CD14-positive monocyte (primary cell): ENCODE measurements around the gene TRAPPC14. TPM values are rescaled to one million over a fixed set of nuclear protein-coding genes. Genes with fewer than 3 reads are reported as not detected.
"Not testable (repeated sequence)": the region's sequence is repeated elsewhere in the genome, so short reads cannot be mapped to it uniquely, and the experiment has no call there.

Experiments used
- DNase-seq, 3 donors: peaks; one replicate each; pipeline ENCODE4 v3.0.0-alpha.2; 2011 to 2022
- H2AFZ ChIP-seq: 2 replicates; pipeline ENCODE4 v1.6.0; 2012; ENCODE audit warnings: mild to moderate bottlenecking, low read depth, low read length, inconsistent platforms; ENCODE audit not compliant: insufficient read depth, poor library complexity, severe bottlenecking
- H3K27ac ChIP-seq, 2 donors: 1 replicate in 1 of 2; 2 replicates in 1 of 2; pipeline ENCODE4 v1.5.1; 2012 to 2013; ENCODE audit warnings: low read length in 2 of 2, control low read depth in 1 of 2, inconsistent platforms in 1 of 2, low read depth in 1 of 2, mild to moderate bottlenecking in 1 of 2
- H3K27me3 ChIP-seq, 2 donors: one replicate each; pipeline versions ENCODE4 v1.6.0 to v1.6.1; 2011 to 2013; ENCODE audit warnings: low read length in 2 of 2; ENCODE audit not compliant: control insufficient read depth in 2 of 2, insufficient read depth in 2 of 2
- H3K36me3 ChIP-seq, 2 donors: replicated peaks in 1 of 2; 1 replicate in 1 of 2; 2 replicates in 1 of 2; pipeline versions ENCODE4 v1.5.1 to v1.6.1; 2012 to 2013; ENCODE audit warnings: low read length in 2 of 2, control low read depth in 1 of 2, inconsistent platforms in 1 of 2, mild to moderate bottlenecking in 1 of 2; ENCODE audit not compliant: insufficient read depth in 2 of 2, control insufficient read depth in 1 of 2
- H3K4me1 ChIP-seq, 2 donors: 1 replicate in 1 of 2; 2 replicates in 1 of 2; pipeline versions ENCODE4 v1.5.1 to v1.6.1; 2012 to 2013; ENCODE audit warnings: low read length in 2 of 2, control low read depth in 1 of 2, inconsistent platforms in 1 of 2, mild to moderate bottlenecking in 1 of 2, moderate library complexity in 1 of 2; ENCODE audit not compliant: insufficient read depth in 2 of 2, control insufficient read depth in 1 of 2
- H3K4me2 ChIP-seq: replicated peaks from 2 replicates; pipeline ENCODE3; 2012; ENCODE audit warnings: low read length, moderate library complexity, mild to moderate bottlenecking; ENCODE audit not compliant: poor library complexity, severe bottlenecking; ENCODE audit errors: extremely low read depth
- H3K4me3 ChIP-seq, 3 experiments: fragments of 200-600 bp in 1 of 3; sonication (generic) in 1 of 3; replicated peaks in 1 of 3; 1 replicate in 2 of 3; 2 replicates in 1 of 3; pipeline ENCODE4 v1.5.1; 2011 to 2013; ENCODE audit warnings: low read length in 3 of 3, mild to moderate bottlenecking in 3 of 3, control low read depth in 2 of 3, low read depth in 2 of 3, inconsistent platforms in 1 of 3, moderate library complexity in 1 of 3
- H3K79me2 ChIP-seq: 2 replicates; pipeline ENCODE4 v1.6.0; 2012; ENCODE audit warnings: mild to moderate bottlenecking, control low read depth, inconsistent platforms, low read length, moderate library complexity; ENCODE audit not compliant: insufficient read depth
- H3K9ac ChIP-seq: 2 replicates; pipeline ENCODE4 v1.6.0; 2017; ENCODE audit warnings: low read length, mild to moderate bottlenecking; ENCODE audit not compliant: insufficient read depth, poor library complexity, severe bottlenecking
- H3K9me3 ChIP-seq, 2 donors: replicated peaks in 1 of 2; 1 replicate in 1 of 2; 2 replicates in 1 of 2; pipeline versions ENCODE4 v1.5.1 to v1.6.1; 2012 to 2013; ENCODE audit warnings: low read length in 2 of 2, control low read depth in 1 of 2; ENCODE audit not compliant: control insufficient read depth in 1 of 2, insufficient read depth in 1 of 2
- H4K20me1 ChIP-seq: 2 replicates; pipeline ENCODE4 v1.6.0; 2012; ENCODE audit warnings: mild to moderate bottlenecking, low read length, control low read depth, moderate library complexity; ENCODE audit not compliant: insufficient read depth
- H3K27ac Mint-ChIP-seq, 7 donors: one replicate each; pipeline ENCODE4 v1.8.0; 2020; ENCODE audit warnings: mild to moderate bottlenecking in 7 of 7, mixed read lengths in 7 of 7, moderate library complexity in 6 of 7, inconsistent platforms in 2 of 7
- H3K27me3 Mint-ChIP-seq, 3 donors: one replicate each; pipeline ENCODE4 v1.8.0; 2021 to 2022; ENCODE audit warnings: low read depth in 3 of 3, mild to moderate bottlenecking in 3 of 3, mixed read lengths in 3 of 3, moderate library complexity in 3 of 3, inconsistent platforms in 1 of 3
- H3K36me3 Mint-ChIP-seq, 2 donors: one replicate each; pipeline ENCODE4 v1.8.0; 2020; ENCODE audit warnings: mixed read lengths in 2 of 2, inconsistent platforms in 1 of 2, mild to moderate bottlenecking in 1 of 2
- H3K4me1 Mint-ChIP-seq: one replicate; pipeline ENCODE4 v1.8.0; 2020; ENCODE audit warnings: mild to moderate bottlenecking, mixed read lengths
- H3K4me3 Mint-ChIP-seq, 2 donors: one replicate each; pipeline ENCODE4 v1.8.0; 2020; ENCODE audit warnings: mild to moderate bottlenecking in 2 of 2, mixed read lengths in 2 of 2, moderate library complexity in 1 of 2
- H3K9me3 Mint-ChIP-seq, 7 donors: one replicate each; pipeline ENCODE4 v1.8.0; 2020 to 2022; ENCODE audit warnings: mixed read lengths in 7 of 7, mild to moderate bottlenecking in 6 of 7, moderate library complexity in 6 of 7, inconsistent platforms in 2 of 7
- CTCF ChIP-seq: fragments of 200-600 bp; IDR thresholded peaks from one replicate; pipeline ENCODE4 v1.8.0; 2022; ENCODE audit warnings: antibody characterized with exemption, mild to moderate bottlenecking
- WGBS: methylation state at CpG from one replicate; pipeline ENCODE4 v1.1.5; 2013; ENCODE audit warnings: missing lambda C conversion rate; ENCODE audit not compliant: insufficient coverage; 5-methylcytosine and 5-hydroxymethylcytosine counted together
- intact Hi-C, 2 donors: fragments of 100-400 bp; cut with micrococcal nuclease; formaldehyde crosslinking; loops; one replicate each; pipeline versions ENCODE4 v1.15.0 to v1.15.1; 2023
- polyA plus RNA-seq, 3 donors: library from polyadenylated mRNA; depleted of rRNA in 1 of 3; unstranded in 2 of 3; stranded (reverse) in 1 of 3; fragments of 300-500 nt in 2 of 3; fragments of >200 nt in 1 of 3; fragmentation: Illumina TruSeq in 2 of 3; gene quantifications; 1 replicate in 2 of 3; 2 replicates in 1 of 3; pipeline ENCODE4 v1.2.3, GENCODE V29; 2012 to 2021

Gene TRAPPC14
- polyA plus RNA-seq, 3 donors = 1.0 to 38.4 (median 1.6) TPM

GRCh38 chr7:100189061-100189460 is 30.5 kb upstream of the TRAPPC14 start:
- DNase-seq = no peak
- Mint-ChIP-seq H3K4me3 (no peak overlapping the region), H3K27me3 (peaks cover 0 to 4% (median 2%) of the 10 kb centered on the region in 3 donors), H3K36me3 (no peaks in the 10 kb centered on the region), H3K27ac (no peak overlapping the region), H3K9me3 (no peaks in the 10 kb centered on the region), H3K4me1 (peaks cover 29% of the 10 kb centered on the region)
- Histone ChIP-seq H3K79me2 (no peaks in the 10 kb centered on the region), H3K27ac (no peak overlapping the region), H4K20me1 (no peaks in the 10 kb centered on the region), H3K36me3 (no peaks in the 10 kb centered on the region), H3K4me1 (peaks cover 21 to 27% of the 10 kb centered on the region in 2 donors), H3K4me3 (no peak overlapping the region), H3K9ac (no peak overlapping the region), H3K27me3 (no peaks in the 10 kb centered on the region), H3K9me3 (no peaks in the 10 kb centered on the region), H3K4me2 (no peak overlapping the region), H2AFZ (no peak overlapping the region)
- WGBS = 100% methylated on average over 1 of the region's 3 CpGs
- TF ChIP-seq CTCF = no peak
- intact Hi-C loops = no loop called here

- Histone ChIP-seq H4K20me1 (no peaks in the 10 kb centered on the region), H3K4me3 (no peak overlapping the region), H2AFZ (no peak overlapping the region), H3K27me3 (no peaks in the 10 kb centered on the region), H3K36me3 (no peaks in the 10 kb centered on the region), H3K79me2 (no peaks in the 10 kb centered on the region), H3K9ac (no peak overlapping the region), H3K9me3 (no peaks in the 10 kb centered on the region), H3K4me1 (peaks cover 7 to 11% of the 10 kb centered on the region in 2 donors), H3K27ac (no peak overlapping the region), H3K4me2 (no peak overlapping the region)
- no peak for TF ChIP-seq CTCF
- H3K4me3 Mint-ChIP-seq = no peak overlapping the region
- peaks cover 12% of the 10 kb centered on the region for H3K4me1 Mint-ChIP-seq
- no peaks in the 10 kb centered on the region for H3K36me3 Mint-ChIP-seq
- H3K27me3 Mint-ChIP-seq = peaks cover 2 to 15% (median 15%) of the 10 kb centered on the region in 3 donors
- intact Hi-C loops = no loop called here
- WGBS = no CpG with 5 or more reads among the region's 2 CpGs
- no peaks in the 10 kb centered on the region for H3K9me3 Mint-ChIP-seq
- no peak overlapping the region for H3K27ac Mint-ChIP-seq
- DNase-seq = no peak
Observed at GRCh38 chr7:100185726-100186125, 27.2 kb upstream of the TRAPPC14 start.

GRCh38 chr7:100183090-100183489 is 24.6 kb upstream of the TRAPPC14 start:
- H3K4me3 ChIP-seq, H3K4me3 Mint-ChIP-seq, H3K9ac ChIP-seq, H2AFZ ChIP-seq, H3K9me3 Mint-ChIP-seq, H3K36me3 ChIP-seq, H3K36me3 Mint-ChIP-seq, H3K27ac Mint-ChIP-seq, DNase-seq, H3K4me2 ChIP-seq, H3K27ac ChIP-seq, H3K4me1 ChIP-seq, intact Hi-C loops, H4K20me1 ChIP-seq, H3K79me2 ChIP-seq, H3K9me3 ChIP-seq, H3K27me3 ChIP-seq, H3K4me1 Mint-ChIP-seq: not testable (repeated sequence)
- H3K27me3 Mint-ChIP-seq = peaks cover 14 to 31% (median 28%) of the 10 kb centered on the region in 3 donors
- 100% methylated on average over 2 of the region's 6 CpGs for WGBS
